Ascending aorta (tissue), 2 donors: ENCODE measurements around the gene HES6. TPM values are rescaled to one million over a fixed set of nuclear protein-coding genes. Genes with fewer than 3 reads are reported as not detected.
A peak's percentile ranks its signal among the peaks of the same experiment; 100 is the strongest.

Experiments used
- DNase-seq, 2 donors: peaks; one replicate each; pipeline ENCODE4 v3.0.0-alpha.2; 2019; ENCODE audit warnings: low spot score in 2 of 2
- H3K27ac ChIP-seq, 2 donors: fragments of 200-600 bp; sonication (generic); one replicate each; pipeline ENCODE4 v1.5.1; 2016 to 2017; ENCODE audit warnings: mild to moderate bottlenecking in 1 of 2
- H3K27me3 ChIP-seq: fragments of 200-600 bp; sonication (generic); one replicate; pipeline ENCODE4 v1.5.1; 2017
- H3K36me3 ChIP-seq, 2 donors: fragments of 200-600 bp; sonication (generic); one replicate each; pipeline ENCODE4 v1.5.1; 2016
- H3K4me1 ChIP-seq, 2 donors: fragments of 200-600 bp; sonication (generic); one replicate each; pipeline ENCODE4 v1.5.1; 2016 to 2017; ENCODE audit warnings: mild to moderate bottlenecking in 1 of 2
- H3K4me3 ChIP-seq, 2 donors: fragments of 200-600 bp; sonication (generic); one replicate each; pipeline ENCODE4 v1.5.1; 2016 to 2017; ENCODE audit warnings: mild to moderate bottlenecking in 1 of 2
- H3K9me3 ChIP-seq, 2 donors: fragments of 200-600 bp; sonication (generic); one replicate each; pipeline ENCODE4 v1.5.1; 2016
- CTCF ChIP-seq, 3 experiments: fragments of 200-600 bp in 2 of 3; fragments of 450-650 bp in 1 of 3; sonication (generic) in 2 of 3; IDR thresholded peaks; one replicate each; pipeline ENCODE4 v1.5.1; 2016 to 2019; ENCODE audit warnings: antibody characterized with exemption in 3 of 3, mild to moderate bottlenecking in 1 of 3, moderate library complexity in 1 of 3
- intact Hi-C: fragments of 100-400 bp; cut with DNase I; formaldehyde crosslinking; loops from one replicate; pipeline ENCODE4 v1.15.1; 2023
- total RNA-seq: library from RNA; depleted of rRNA; stranded (reverse); fragments of >200 nt; gene quantifications from one replicate; pipeline ENCODE4 v1.1.0, GENCODE V29; 2016

The HES6 gene
- total RNA-seq, 1 donor from 2014 or later = 117 TPM

GRCh38 chr2:238242731-238243495, 3.1 kb upstream of the HES6 start:
- Histone ChIP-seq H3K27ac (peak overlapping the region; percentile 64 to 79), H3K4me1 (peaks cover 0 to 23% of the 10 kb centered on the region in 2 donors), H3K9me3 (no peaks in the 10 kb centered on the region), H3K27me3 (peaks cover 3% of the 10 kb centered on the region), H3K36me3 (peaks cover 17 to 34% of the 10 kb centered on the region in 2 donors), H3K4me3 (no peak overlapping the region)
- intact Hi-C loops = loop anchor here (5.0 kb wide), 3 partner anchors 44 to 386 kb away; partner anchors contain the start of genes PER2 and RAMP1
- peak in 1 of 2 donors; percentile 81 for DNase-seq
- no peak for TF ChIP-seq CTCF (IDR thresholded peaks at IDR 0.05)

- H3K36me3 ChIP-seq = peaks cover 17 to 28% of the 10 kb centered on the region in 2 donors
- H3K4me3 ChIP-seq = no peak overlapping the region
- no peak for DNase-seq
- H3K4me1 ChIP-seq = peaks cover 0 to 23% of the 10 kb centered on the region in 2 donors
- H3K27ac ChIP-seq = peak overlapping the region; percentile 64 to 79
- no peak for TF ChIP-seq CTCF (IDR thresholded peaks at IDR 0.05)
- H3K27me3 ChIP-seq = peaks cover 3% of the 10 kb centered on the region
- no peaks in the 10 kb centered on the region for H3K9me3 ChIP-seq
- intact Hi-C loops = loop anchor here (2.0 to 5.0 kb wide), 4 partner anchors 45 to 385 kb away; partner anchors contain the start of genes PER2, RAMP1 and SCLY
Measured at GRCh38 chr2:238241970-238242369, 2.1 kb upstream of the HES6 start.

GRCh38 chr2:238240757-238241711, 1.2 kb upstream of the HES6 start:
- Histone ChIP-seq H3K4me3 (peak overlapping the region; percentile 67 to 92), H3K27me3 (peaks cover 3% of the 10 kb centered on the region), H3K4me1 (peaks cover 0 to 23% of the 10 kb centered on the region in 2 donors), H3K9me3 (no peaks in the 10 kb centered on the region), H3K36me3 (peaks cover 9 to 20% of the 10 kb centered on the region in 2 donors), H3K27ac (peak overlapping the region; percentile 64 to 79)
- intact Hi-C loops = loop anchor here (1.0 to 5.0 kb wide), 5 partner anchors 38 to 384 kb away; partner anchors contain the start of genes ILKAP, PER2, RAMP1 and SCLY
- TF ChIP-seq CTCF (IDR thresholded peaks at IDR 0.05) = no peak
- DNase-seq = no peak

GRCh38 chr2:238239543-238239862, 335 bp downstream of the HES6 start:
- H3K27ac ChIP-seq = peak overlapping the region in 1 of 2 donors; percentile 60
- intact Hi-C loops = no loop called here
- no peaks in the 10 kb centered on the region for H3K9me3 ChIP-seq
- peak overlapping the region; percentile 67 to 92 for H3K4me3 ChIP-seq
- peaks cover 3% of the 10 kb centered on the region for H3K27me3 ChIP-seq
- DNase-seq = no peak
- H3K36me3 ChIP-seq = peaks cover 0 to 6% of the 10 kb centered on the region in 2 donors
- peaks cover 0 to 23% of the 10 kb centered on the region in 2 donors for H3K4me1 ChIP-seq
- TF ChIP-seq CTCF (IDR thresholded peaks at IDR 0.05) = peak in 1 of 3 experiments; percentile 12

GRCh38 chr2:238238766-238239542, 884 bp downstream of the HES6 start:
- peak overlapping the region; percentile 67 to 92 for H3K4me3 ChIP-seq
- intact Hi-C loops = no loop called here
- H3K36me3 ChIP-seq = peaks cover 0 to under 1% of the 10 kb centered on the region in 2 donors
- H3K27me3 ChIP-seq = peaks cover 3% of the 10 kb centered on the region
- no peaks in the 10 kb centered on the region for H3K9me3 ChIP-seq
- no peak for DNase-seq
- H3K27ac ChIP-seq = no peak overlapping the region
- peaks cover 0 to 23% of the 10 kb centered on the region in 2 donors for H3K4me1 ChIP-seq
- no peak for TF ChIP-seq CTCF (IDR thresholded peaks at IDR 0.05)
